ENCODE measurements around the gene RRP12.

DNA sequence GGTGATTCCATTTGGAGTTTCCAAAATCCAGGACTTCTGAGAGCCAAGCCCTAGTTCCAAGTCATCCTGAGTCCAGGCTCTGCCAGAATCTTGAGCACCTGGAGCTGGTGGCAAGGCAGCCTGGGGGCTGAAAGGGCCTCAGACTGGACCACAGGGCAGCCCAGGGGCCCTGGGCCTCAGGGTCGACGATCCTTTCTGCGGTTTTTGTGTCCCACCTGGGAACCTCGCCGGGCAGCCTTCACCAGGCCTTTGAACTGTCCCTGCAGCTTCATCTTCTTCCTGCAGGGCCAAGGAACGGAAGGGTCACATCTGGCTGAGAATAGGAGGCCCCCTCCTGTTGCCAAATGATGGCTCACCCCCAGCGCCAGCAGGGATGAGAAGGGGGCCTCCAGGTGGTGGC is 44.2 kb downstream of the RRP12 start:
- TF ChIP-seq YY1 (IDR thresholded peaks at IDR 0.05; ENCODE audit: insufficient read depth, insufficient read length) (no peak), SUZ12 (IDR thresholded peaks at IDR 0.05; ENCODE audit: extremely low read depth, insufficient read depth, insufficient read length) (no peak), ZNF274 (IDR thresholded peaks at IDR 0.05; ENCODE audit: low read depth, low read length) (no peak)

Data from NT2/D1 (cell line).